Measurements from ENCODE around the gene ZNF516. TPM values are rescaled to one million over a fixed set of nuclear protein-coding genes. Genes with fewer than 3 reads are reported as not detected.
A peak's percentile ranks its signal among the peaks of the same experiment; 100 is the strongest.

Gene ZNF516
- total RNA-seq, 3 donors from 2014 or later (not counting 1 experiment from before 2014, with no cell fraction given) = 49.1 to 60.0 (median 52.4) TPM

- WGBS (ENCODE audit: insufficient coverage) = 82% methylated on average over 5 of the region's 8 CpGs
- H3K27ac Mint-ChIP-seq = no peak overlapping the region
- TF ChIP-seq CTCF (IDR thresholded peaks at IDR 0.05) = no peak
- H3K36me3 Mint-ChIP-seq = no peaks in the 10 kb centered on the region
- intact Hi-C loops (cut with micrococcal nuclease) = no loop called here
- no peaks in the 10 kb centered on the region for H3K9me3 ChIP-seq (ENCODE audit: control insufficient read depth, insufficient read depth, low read length)
- ATAC-seq (no peak), DNase-seq (no peak)
- no peaks in the 10 kb centered on the region for H3K27me3 Mint-ChIP-seq (ENCODE audit: low read depth in 2 of 2)
- H3K4me1 ChIP-seq (ENCODE audit: control insufficient read depth, insufficient read depth, low read length) = peaks cover 14% of the 10 kb centered on the region
- H3K27ac ChIP-seq (ENCODE audit: low read length) = no peak overlapping the region
- no peaks in the 10 kb centered on the region for H3K9me3 Mint-ChIP-seq
- H3K4me3 ChIP-seq (ENCODE audit: low read length) = no peak overlapping the region
- H3K4me3 Mint-ChIP-seq = no peak overlapping the region
- no peaks in the 10 kb centered on the region for H3K27me3 ChIP-seq (ENCODE audit: control insufficient read depth, insufficient read depth, low read length)
- no peaks in the 10 kb centered on the region for H3K36me3 ChIP-seq (ENCODE audit: control insufficient read depth, insufficient read depth, low read length)
- H3K4me1 Mint-ChIP-seq = peaks cover 61 to 66% of the 10 kb centered on the region in 2 donors
Observed at GRCh38 chr18:76426737-76427305, 68.2 kb downstream of the ZNF516 start.

- DNase-seq (no peak), ATAC-seq (peak; percentile 63 to 85 (median 72))
- Histone ChIP-seq H3K9me3 (ENCODE audit: control insufficient read depth, insufficient read depth, low read length) (no peaks in the 10 kb centered on the region), H3K36me3 (ENCODE audit: control insufficient read depth, insufficient read depth, low read length) (no peaks in the 10 kb centered on the region), H3K4me3 (ENCODE audit: low read length) (no peak overlapping the region), H3K4me1 (ENCODE audit: control insufficient read depth, insufficient read depth, low read length) (peaks cover 14% of the 10 kb centered on the region), H3K27me3 (ENCODE audit: control insufficient read depth, insufficient read depth, low read length) (no peaks in the 10 kb centered on the region), H3K27ac (ENCODE audit: low read length) (no peak overlapping the region)
- Mint-ChIP-seq H3K27me3 (ENCODE audit: low read depth in 2 of 2) (no peaks in the 10 kb centered on the region), H3K9me3 (no peaks in the 10 kb centered on the region), H3K4me1 (peaks cover 58 to 62% of the 10 kb centered on the region in 2 donors), H3K36me3 (no peaks in the 10 kb centered on the region), H3K27ac (peak overlapping the region; percentile 51 to 66), H3K4me3 (peak overlapping the region; percentile 63)
- TF ChIP-seq CTCF (IDR thresholded peaks at IDR 0.05) = no peak
- intact Hi-C loops (cut with micrococcal nuclease) = no loop called here
- 68% methylated on average over 22 of the region's 22 CpGs for WGBS (ENCODE audit: insufficient coverage)
Observed at GRCh38 chr18:76425146-76426131, 69.6 kb downstream of the ZNF516 start.

GRCh38 chr18:76422838-76423237 is 72.2 kb downstream of the ZNF516 start:
- ATAC-seq (no peak), DNase-seq (no peak)
- Histone ChIP-seq H3K27me3 (ENCODE audit: control insufficient read depth, insufficient read depth, low read length) (no peaks in the 10 kb centered on the region), H3K9me3 (ENCODE audit: control insufficient read depth, insufficient read depth, low read length) (no peaks in the 10 kb centered on the region), H3K4me1 (ENCODE audit: control insufficient read depth, insufficient read depth, low read length) (peaks cover 19% of the 10 kb centered on the region), H3K36me3 (ENCODE audit: control insufficient read depth, insufficient read depth, low read length) (no peaks in the 10 kb centered on the region), H3K4me3 (ENCODE audit: low read length) (no peak overlapping the region), H3K27ac (ENCODE audit: low read length) (no peak overlapping the region)
- no peak for TF ChIP-seq CTCF (IDR thresholded peaks at IDR 0.05)
- peaks cover 72 to 77% of the 10 kb centered on the region in 2 donors for H3K4me1 Mint-ChIP-seq
- intact Hi-C loops (cut with micrococcal nuclease) = no loop called here
- 95% methylated on average over 7 of the region's 7 CpGs for WGBS (ENCODE audit: insufficient coverage)
- no peak overlapping the region for H3K27ac Mint-ChIP-seq
- no peaks in the 10 kb centered on the region for H3K36me3 Mint-ChIP-seq
- no peaks in the 10 kb centered on the region for H3K9me3 Mint-ChIP-seq
- no peaks in the 10 kb centered on the region for H3K27me3 Mint-ChIP-seq (ENCODE audit: low read depth in 2 of 2)
- no peak overlapping the region for H3K4me3 Mint-ChIP-seq
